SKM-1 (cell line): ENCODE measurements around the gene ZMIZ2.

Experiments
- DNase-seq: peaks from one replicate; lab custom pipeline; 2025; ENCODE audit not compliant: unreplicated experiment; lab: John Stamatoyannopoulos, UW

Gene ZMIZ2

DNA sequence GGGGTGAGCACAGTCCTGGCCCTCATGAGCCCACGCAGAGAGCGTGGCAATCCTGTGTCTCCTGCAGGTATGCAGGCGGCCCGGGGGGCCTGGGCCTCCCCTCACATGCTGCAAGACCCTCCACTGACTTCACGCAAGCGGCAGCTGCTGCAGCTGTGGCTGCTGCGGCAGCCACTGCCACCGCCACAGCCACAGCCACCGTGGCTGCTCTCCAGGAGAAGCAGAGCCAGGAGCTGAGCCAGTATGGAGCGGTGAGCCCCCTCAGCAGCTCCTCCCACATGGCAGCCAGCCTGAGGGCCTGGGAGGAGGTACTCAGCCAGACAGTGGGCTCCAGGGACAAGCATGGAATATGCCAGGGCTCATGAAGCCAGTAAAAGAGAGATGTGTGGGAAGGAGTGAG, 8.7 kb downstream of the ZMIZ2 start:
- no peak for DNase-seq

DNA sequence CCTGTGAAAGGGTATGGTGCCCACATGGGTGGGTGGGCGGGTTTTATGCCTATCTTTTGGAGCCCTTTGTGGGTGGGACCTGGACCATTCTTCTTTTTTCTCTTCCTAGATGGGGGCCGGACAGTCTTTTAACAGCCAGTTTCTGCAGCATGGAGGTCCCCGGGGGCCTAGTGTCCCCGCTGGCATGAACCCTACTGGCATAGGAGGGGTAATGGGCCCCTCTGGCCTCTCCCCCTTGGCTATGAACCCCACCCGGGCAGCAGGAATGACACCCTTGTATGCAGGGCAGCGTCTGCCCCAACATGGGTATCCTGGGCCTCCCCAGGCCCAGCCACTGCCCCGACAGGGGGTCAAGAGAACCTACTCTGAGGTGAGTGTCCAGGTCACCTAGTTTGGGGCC, 9.1 kb downstream of the ZMIZ2 start:
- DNase-seq, result no peak

DNA sequence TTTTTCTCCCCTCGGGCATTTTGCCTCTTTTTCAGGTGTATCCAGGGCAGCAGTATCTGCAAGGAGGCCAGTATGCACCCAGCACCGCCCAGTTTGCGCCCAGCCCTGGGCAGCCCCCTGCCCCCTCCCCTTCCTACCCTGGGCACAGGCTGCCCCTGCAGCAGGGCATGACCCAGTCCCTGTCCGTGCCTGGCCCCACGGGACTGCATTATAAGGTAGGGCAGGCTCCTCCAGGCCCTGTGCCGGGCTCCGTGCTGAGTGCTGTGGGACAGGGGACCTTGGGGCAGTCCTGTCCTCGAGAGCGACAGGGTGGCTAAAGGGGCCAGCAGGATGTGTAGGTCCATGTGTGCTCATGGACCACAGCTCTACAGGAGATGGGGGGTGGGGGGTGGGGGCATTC, 10.6 kb downstream of the ZMIZ2 start:
- no peak for DNase-seq

DNA sequence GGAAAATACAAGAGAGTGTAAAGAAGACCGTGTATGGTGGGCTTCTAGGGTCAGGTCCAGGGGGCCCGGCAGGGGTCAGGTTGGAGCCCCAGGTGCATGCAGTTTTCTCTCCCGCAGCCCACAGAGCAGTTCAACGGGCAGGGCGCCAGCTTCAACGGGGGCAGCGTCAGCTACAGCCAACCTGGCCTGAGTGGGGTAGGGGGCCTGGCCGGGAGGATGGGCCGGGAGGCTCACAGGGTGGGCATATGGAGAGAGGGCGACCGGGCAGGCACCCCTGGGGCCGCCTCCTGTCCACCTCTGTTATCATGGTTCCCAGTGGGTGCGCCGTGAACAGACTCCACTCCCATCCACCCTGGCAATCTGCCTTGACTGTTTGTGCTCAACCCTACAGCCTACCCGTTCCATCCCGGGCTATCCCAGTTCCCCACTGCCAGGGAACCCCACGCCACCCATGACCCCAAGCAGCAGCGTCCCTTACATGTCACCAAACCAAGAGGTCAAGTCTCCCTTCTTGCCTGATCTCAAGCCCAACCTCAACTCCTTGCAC, 11.5 kb downstream of the ZMIZ2 start:
- no peak for DNase-seq

DNA sequence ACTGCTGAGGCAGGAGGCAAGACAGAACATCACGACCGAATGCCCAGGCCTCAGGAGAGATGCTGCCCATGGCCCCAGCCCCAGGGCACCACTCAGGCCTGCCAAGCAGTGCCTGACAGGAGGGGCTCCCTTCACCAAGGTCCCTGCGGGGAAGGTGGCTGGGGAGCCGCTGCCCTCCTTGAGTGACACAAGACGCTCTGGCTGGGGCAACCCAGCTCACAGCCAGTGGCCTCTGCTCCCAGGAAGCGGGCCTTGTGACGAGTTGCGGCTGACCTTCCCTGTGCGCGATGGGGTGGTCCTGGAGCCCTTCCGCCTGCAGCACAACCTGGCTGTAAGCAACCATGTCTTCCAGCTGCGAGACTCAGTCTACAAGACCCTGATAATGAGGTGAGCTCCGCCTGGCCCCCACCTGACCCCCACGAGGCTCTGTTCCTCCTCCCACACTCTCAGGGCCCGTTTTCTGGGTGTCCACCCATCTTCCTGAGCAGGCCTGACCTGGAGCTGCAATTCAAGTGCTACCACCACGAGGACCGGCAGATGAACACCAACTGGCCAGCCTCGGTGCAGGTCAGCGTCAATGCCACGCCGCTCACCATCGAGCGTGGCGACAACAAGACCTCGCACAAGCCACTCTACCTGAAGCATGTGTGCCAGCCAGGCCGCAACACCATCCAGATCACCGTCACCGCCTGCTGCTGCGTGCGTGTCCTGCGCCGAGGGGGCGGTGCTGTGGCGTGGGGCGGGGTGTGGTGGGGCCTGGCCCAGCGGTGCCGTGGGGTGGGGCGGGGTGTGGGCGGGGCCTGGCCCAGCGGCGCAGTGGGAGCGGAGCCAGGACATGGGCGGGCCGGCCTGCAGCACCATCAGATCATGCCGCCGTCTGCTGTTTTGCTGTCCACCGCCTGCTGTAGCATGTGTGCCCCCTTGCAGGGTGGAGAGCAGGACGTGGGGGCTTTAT, 12.8 kb downstream of the ZMIZ2 start:
- DNase-seq, result no peak

DNA sequence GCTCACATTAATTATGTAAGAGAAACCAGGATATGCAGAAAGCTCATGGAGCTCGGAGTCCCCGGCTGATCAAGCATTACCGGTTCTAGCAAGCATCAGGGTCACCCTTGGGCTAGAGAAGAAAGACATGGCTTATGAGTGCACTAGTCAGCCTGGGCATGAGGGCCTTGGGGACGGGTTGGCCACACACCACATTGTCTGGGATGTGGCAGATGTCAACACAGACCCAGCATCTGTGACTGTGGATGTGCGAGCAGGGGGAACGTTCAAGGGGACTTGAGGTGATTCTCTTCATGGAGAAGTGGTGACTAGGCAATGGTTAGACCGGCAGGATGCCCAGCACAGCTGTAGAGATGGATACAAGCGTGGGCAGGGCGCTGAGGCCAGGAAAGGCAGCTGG, 13.7 kb downstream of the ZMIZ2 start:
- no peak for DNase-seq

DNA sequence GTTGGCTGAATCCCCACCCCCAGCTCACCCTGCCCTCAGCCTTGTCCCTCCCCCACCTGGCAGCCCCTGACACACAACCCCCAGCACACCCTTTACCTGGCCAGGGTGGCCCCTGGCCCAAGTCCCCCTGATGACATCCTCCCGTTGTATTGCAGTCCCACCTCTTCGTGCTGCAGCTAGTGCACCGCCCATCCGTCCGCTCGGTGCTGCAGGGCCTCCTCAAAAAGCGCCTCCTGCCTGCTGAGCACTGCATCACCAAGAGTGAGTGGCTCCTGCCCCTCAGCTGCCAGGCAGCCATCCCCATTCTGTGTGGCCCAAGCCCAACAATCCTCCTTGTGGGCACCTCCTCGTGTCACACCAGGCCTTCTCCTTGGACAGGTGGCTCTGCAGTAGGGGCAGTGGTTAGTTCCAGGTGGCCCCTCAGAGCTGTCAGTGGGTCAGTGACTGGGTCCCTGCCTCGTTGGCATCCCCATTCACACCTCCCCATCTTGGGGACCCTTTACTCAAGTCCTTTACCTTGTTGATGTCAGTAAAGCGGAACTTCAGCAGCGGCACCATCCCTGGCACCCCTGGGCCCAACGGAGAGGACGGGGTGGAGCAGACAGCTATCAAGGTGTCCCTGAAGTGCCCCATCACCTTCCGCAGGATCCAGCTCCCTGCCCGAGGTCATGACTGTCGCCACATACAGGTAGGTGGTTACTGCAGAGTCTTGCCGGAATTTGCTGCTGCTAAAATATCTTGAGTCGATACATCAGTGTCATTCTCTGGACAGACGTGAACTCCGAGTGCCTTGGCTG, 14.3 kb downstream of the ZMIZ2 start:
- DNase-seq, result no peak

DNA sequence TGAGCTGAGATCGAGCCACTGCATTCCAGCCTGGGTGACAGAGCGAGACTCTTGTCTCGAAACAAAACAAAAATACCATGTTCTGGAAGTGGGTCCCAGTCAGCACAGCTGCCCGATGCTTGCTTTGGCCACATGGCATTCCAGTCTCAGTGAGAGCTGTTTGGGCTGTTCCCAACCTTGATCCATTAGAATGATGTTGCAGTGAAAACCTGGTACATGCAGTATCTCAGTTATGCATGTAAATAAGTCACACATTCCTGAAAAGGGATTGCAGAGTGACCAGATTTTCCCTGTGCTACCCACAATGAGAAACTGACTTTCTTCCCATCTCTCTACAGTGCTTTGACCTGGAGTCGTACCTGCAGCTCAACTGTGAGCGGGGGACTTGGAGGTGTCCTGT, 15.4 kb downstream of the ZMIZ2 start:
- DNase-seq, result no peak

DNA sequence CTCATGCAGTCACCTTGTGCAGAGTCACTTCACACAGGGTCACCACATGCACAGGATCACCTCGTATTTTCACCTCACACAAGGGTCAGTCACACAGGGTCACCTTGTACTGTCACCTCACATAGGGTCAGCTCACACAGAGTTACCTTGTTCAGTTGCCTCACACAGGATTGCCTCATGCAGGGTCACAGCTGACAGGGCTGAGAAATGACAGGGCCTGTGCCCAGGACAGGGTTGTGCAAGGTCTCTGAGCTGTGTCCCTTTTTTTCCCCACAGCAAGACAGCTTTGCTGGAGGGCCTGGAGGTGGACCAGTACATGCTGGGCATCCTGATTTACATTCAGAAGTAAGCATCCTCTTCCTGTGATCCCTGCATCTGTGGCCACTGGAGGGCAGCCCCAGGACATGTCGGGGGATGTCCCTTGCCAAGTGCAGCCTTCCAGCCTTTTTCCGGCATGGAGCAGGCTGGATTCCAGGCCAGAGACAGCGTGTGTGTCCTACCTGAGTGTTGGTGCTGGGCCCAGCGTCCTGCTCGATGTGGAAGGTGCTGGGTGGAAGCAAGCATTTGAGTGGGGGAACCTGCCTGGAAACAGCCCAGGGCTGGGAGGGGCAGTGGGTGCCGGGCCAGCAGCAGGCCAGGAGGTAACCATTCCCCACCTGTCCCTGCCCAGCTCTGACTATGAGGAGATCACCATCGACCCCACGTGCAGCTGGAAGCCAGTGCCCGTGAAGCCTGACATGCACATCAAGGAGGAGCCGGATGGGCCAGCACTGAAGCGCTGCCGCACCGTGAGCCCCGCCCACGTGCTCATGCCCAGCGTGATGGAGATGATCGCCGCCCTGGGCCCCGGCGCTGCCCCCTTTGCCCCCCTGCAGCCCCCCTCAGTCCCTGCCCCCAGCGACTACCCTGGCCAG, 16.3 kb downstream of the ZMIZ2 start:
- DNase-seq, result no peak

DNA sequence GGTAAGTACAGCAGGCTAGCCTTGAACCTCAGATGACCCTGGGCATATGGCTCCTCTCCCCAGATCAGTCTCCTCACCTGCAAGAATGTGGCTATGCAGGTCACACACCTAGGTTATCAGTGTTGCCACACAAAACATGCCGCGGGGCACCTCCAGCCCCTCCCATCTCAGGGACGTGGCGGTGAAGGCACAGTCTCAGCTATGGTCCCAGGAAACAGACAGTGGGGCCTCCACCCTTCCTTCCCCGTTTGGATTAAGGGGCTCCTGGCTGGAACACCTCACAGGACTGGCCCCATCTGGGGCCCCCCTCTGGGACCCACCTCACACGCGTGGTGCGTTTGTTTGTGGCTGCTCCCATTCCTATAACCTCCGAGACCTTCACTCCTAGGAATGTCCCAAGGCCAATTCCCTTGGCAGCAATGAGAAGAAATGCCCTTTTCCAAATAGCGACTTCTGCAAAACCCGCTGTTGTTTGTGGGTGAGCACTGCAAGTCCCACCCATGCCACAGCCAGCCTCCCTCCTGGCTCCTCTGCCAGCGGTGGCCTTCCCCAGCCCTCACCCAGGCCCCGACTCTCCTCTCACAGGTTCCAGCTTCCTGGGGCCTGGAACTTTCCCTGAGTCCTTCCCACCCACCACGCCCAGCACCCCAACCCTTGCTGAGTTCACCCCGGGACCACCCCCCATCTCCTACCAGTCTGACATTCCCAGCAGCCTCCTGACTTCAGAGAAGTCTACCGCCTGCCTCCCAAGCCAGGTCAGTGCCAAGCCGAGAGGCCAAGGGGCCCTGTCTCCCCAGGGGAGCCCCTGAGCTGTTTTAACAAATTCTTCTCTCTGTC, 17.1 kb downstream of the ZMIZ2 start:
- no peak for DNase-seq

DNA sequence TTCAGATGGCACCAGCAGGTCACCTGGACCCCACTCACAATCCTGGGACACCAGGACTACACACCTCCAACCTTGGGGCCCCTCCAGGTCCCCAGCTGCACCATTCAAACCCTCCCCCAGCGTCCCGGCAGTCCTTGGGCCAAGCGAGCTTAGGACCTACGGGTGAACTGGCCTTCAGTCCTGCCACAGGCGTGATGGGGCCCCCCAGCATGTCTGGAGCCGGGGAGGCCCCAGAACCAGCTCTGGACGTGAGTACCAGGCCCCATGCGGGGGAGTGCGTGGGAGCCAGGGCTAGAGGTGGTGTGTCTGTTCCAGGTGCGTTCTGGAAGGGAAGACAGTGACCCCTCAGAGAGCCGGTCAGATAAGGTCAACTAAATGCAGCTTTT, 17.8 kb downstream of the ZMIZ2 start:
- DNase-seq, result no peak

DNA sequence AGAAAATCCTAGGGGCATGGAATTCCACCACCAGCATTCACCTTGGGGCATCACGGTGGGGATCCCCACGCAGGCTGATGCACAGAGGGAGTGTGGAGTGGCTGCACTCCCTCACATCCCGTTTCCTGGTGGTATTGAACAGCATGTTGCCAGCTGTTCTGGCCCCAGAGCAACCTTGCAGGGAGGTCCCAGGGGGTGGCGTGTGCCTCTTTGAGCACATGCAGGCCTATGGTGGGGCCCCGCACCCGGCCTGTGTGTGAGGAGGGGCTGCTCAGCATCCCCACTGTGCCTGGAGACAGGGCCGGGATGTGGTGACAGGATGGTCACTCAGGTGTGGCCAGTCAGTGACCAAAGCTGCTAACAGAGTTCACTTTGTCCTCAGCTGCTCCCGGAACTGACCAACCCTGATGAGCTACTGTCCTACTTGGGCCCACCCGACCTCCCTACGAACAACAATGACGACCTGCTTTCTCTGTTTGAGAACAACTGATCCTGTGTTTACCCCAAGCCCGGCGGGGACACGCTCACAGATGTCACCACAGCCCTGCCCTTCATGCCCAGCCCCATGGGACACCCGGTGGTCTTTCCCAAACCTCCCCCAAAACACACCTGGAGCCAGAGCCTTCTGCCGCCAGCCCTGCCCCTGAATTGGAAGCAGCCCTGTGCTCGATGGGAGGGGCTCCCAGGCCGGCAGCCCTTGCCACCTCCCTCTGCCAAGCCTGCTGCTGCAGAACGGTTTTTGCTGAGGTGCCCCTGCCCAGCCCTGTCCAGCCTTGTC, 18.7 kb downstream of the ZMIZ2 start:
- DNase-seq, result no peak

DNA sequence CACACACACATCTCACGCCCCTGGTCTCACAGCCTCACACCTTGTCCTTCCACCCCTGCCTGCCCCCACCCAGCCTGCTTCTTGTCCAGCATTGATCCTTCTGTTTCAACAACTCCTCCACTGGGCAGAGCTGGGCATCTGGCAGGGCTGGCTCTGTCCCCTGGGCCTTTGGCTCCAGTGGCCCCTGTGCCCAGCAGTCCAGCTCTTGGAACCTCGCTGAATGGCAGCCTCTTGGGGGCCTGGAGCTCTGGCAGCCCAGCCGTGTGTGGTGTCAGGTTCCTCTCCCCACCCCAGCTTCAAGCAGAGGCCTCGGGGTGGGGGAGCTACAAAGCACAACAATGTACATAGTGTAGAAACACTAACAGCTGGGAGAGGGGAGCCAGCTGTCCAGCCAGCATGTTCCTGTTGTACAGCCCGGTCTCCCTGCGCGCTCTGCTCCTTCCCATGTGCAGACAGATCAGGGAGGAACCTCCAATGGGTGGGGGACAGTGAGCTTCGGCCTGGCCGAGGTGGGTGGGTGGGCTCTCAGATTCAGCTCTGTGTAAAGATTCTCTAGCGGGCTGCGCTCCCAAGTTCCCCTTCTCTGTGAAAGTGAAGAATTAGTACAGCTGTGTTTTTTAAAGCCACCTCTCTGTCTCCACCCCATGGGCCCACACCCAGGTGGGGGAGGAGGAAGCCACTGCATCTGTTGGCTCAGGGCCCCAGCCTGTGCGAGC, 19.4 kb downstream of the ZMIZ2 start:
- no peak for DNase-seq

DNA sequence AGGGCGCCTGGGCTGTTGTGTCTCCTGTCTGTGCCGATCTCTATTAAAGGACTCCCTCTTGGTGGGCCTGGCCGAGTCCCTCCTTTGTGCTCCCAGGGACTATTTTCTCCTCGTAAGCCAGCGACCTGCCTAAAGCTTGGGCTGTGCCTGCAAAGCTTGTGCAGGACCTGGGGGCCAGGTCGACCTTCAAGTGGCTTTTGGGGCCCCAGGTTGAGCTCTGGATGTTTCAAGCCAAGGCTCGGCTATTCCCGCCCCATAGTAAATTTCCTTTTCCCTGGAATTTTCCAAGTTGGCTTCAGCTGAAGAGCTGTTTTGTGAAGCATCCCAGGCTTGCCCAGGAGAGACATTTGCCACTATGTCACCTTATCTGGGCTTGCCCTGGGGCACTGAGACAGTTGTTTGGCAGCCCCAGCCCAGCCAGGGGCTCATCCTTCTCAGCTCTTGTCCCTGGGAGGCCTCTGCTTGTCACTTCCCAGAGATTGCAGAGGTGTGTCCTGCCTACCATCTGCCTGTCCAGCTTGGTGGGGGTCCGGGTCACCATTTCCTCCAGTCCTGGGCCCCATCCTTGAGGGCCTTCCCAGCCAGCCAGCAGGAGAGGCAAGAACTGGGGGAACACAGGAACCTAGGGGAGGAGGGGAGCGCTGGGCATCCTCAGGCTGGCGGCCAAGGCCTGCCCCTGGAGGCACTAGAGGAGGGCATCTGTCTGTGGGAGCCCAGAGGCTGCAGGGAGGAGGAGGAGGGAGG, 20.2 kb downstream of the ZMIZ2 start:
- no peak for DNase-seq

DNA sequence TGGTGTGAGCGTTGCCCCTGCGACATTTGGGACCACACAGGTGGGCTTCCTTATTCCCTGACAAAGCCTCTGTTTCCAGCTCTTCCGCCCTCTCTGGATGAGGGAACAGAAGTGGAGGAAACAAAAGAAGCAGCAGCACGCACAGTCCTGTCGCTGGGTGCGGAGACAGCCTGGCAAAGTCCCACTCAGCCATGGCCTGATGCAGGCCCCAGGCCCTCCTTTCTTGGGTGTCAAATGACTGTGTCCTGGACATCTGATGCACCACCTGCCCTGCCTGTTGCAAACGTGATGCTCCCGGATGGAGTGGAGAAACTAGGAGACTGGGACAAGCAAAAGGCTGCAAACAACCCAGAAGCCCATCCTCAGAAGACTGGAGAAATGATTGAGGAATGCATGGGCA, 20.7 kb downstream of the ZMIZ2 start:
- no peak for DNase-seq

DNA sequence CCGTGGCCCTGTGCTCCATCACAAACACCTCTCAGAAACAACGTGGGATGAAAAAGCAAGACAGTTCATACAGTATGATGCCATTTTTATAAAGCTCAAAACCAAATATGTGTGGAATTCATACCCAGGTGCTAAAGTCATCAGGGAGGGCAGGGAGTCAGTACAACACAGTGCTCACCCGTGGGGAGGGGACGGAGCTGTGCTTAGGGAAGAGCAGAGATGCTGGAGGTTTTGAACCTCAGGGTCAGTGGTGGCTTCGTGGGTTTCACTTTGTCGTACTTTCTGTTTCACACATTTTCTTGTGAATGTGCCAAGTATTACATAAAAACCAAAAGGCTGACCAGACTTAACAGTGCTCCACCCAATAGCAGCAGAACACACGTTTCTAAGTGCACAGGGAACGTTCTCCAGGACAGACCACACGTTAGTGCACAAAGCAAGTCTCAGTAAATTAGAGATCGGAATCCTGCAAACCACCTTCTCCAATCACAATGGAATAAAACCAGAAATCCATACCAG, 21.2 kb downstream of the ZMIZ2 start:
- no peak for DNase-seq

DNA sequence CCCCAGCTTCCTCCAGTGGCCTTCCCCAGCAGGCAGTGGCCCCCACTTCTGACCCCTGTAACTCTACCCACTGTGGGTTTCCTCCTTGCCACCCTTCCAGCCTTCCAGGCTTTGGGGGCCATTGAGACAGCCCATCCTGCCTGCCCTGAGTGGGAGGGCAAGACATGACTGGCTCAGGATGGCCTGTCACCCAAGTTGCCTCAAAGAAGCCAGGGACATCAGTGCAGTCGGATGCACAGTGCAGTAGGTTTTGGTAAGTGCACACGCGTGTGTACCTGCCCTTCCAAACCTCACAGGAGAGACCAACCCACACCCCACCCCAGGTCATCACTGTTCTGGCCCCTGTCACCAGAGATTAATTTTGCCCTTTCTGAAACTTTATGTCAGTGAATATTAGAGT, 22.7 kb downstream of the ZMIZ2 start:
- DNase-seq, result no peak

DNA sequence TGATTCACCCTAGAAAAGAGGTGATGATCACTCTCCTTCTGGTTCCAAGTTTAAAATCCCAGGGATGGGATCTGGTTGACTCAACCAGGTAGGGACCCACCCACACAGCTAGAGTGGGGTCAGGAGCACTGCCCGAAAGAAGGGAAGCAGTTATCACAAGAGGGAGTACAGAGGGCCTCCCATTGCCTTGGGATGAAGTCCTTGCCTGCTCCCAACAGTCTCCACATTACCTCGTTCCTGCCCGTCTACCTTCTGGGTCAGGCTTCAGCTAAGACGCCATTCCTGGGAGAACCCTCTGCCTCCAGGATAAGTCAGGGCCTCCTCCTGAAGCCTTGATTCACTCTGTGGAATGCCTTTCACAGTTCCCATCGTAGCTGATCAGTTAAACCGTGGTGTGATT, 23.8 kb downstream of the ZMIZ2 start:
- no peak for DNase-seq
